SU-DHL-6 (cell line): ENCODE data around the gene SLC38A1.

Source experiments
- CTCF ChIP-seq: fragments of 200-600 bp; sonication (generic); IDR thresholded peaks from one replicate; pipeline ENCODE4 v1.5.1; 2017; ENCODE audit warnings: antibody characterized with exemption, mild to moderate bottlenecking, low read length, moderate library complexity; ENCODE audit not compliant: insufficient read depth, poor library complexity, severe bottlenecking
- EZH2phosphoT487 ChIP-seq: fragments of 200-600 bp; sonication (generic), shearing (Covaris generic); conservative IDR thresholded peaks from 2 replicates; pipeline ENCODE4 v1.6.1; 2018; ENCODE audit warnings: mild to moderate bottlenecking, antibody characterized with exemption, low read length, moderate library complexity, mixed read lengths

- TF ChIP-seq CTCF = peak; percentile 87
- no peak for TF ChIP-seq EZH2phosphoT487
Measured at GRCh38 chr12:46303039-46303666, 34.3 kb upstream of the SLC38A1 start.
